GM18868 (cell line): ENCODE results near the gene IFNGR2.
"Not testable (repeated sequence)": the region's sequence is repeated elsewhere in the genome, so short reads cannot be mapped to it uniquely, and the experiment has no call there.

Experiments
- ATAC-seq: cut with Tn5 transposase; IDR thresholded peaks from one replicate; pipeline ENCODE4 v1.9.1; 2021; ENCODE audit warnings: mild to moderate bottlenecking, moderate library complexity; ENCODE audit not compliant: unreplicated experiment

The IFNGR2 gene

DNA sequence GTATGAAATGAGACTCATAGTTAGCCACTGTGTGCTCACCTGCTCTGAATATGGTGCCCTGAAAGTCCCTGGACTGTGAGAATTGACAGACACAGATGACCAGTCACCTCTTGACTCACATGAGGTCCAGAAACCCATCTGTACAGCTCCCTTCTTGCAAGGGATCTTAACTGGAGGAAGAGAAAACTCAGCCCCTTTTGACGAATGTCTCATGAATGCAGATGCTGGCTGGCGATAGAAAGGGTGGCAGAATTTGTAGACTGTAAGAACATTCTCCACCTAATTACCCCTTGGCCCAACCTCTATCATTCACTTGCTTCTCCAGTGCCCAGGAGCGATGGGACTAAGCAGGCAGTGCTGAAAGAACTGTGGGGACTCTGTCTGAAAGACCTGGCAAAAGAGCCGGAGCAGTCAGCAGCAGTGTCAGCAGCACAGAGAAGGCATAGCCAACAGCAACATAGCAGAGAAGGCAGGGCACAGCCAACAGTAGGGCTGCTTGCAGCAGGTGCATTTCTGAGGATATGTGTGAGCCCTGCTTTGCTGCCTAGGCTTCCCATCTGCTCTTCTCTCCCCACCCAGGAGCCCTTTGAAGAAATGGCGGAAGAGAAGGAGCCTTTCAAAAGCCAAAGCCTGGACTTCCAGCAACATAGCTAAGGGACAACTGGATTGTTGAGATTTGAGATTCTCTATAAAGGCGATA lies 25.8 kb upstream of the IFNGR2 start:
- no peak for ATAC-seq

GRCh38 chr21:33378081-33378480 lies 25.1 kb upstream of the IFNGR2 start:
- ATAC-seq, result no peak

GRCh38 chr21:33379934-33380333 lies 23.3 kb upstream of the IFNGR2 start:
- not testable (repeated sequence) for ATAC-seq

- peak; percentile 54 for ATAC-seq
Observed at GRCh38 chr21:33380483-33380998, 22.7 kb upstream of the IFNGR2 start.

- not testable (repeated sequence) for ATAC-seq
Observed at GRCh38 chr21:33381381-33381780, 21.8 kb upstream of the IFNGR2 start.

GRCh38 chr21:33383056-33383888 lies 19.9 kb upstream of the IFNGR2 start:
- ATAC-seq, result peak; percentile 82

DNA sequence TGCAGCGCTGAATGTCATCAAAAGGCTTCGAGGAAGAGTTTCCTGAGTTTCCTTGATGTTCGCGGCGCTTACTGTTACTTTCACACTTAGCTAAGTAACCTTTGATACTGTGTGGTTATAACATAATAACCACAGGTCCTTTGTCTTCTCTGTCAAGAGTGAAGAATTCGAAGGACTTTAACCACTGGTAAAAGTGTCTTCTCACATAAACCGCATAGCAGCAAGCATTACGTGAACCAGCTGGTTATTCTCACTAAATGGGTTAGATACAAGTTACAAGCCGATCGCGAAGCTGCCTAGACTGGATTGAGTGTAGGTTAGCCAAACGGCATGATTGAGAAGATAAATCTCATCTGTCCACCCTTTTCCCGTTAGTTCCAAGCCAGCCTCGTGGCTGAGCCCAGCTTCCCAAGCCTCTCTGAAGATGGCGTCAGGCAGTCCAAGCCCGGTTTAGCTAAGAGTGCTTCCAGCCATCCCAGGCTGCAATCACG lies 18.3 kb upstream of the IFNGR2 start:
- no peak for ATAC-seq

- ATAC-seq, result no peak
Observed at GRCh38 chr21:33386222-33386784, 16.9 kb upstream of the IFNGR2 start.

GRCh38 chr21:33387294-33387693 lies 15.9 kb upstream of the IFNGR2 start:
- ATAC-seq, result no peak

DNA sequence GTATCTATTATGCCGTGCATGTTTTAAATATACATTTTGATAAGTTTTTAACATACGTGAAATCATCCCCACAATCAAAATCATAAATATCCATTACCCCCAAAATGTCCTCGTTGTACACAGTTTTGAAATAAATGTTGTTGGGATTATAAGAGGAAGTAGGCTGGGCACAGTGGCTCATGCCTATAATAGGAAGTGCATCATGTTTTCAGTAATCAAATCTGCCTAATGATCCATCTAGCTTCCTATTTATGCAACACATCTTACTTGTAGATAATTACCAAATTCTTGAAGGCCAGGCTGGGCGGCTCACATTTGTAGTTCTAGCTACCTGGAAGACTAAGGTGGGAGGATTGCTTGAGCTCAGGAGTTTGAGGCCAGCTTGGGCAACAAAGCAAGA lies 15.0 kb upstream of the IFNGR2 start:
- no peak for ATAC-seq

GRCh38 chr21:33390479-33390878 lies 12.7 kb upstream of the IFNGR2 start:
- no peak for ATAC-seq

GRCh38 chr21:33391656-33392055 lies 11.6 kb upstream of the IFNGR2 start:
- no peak for ATAC-seq

DNA sequence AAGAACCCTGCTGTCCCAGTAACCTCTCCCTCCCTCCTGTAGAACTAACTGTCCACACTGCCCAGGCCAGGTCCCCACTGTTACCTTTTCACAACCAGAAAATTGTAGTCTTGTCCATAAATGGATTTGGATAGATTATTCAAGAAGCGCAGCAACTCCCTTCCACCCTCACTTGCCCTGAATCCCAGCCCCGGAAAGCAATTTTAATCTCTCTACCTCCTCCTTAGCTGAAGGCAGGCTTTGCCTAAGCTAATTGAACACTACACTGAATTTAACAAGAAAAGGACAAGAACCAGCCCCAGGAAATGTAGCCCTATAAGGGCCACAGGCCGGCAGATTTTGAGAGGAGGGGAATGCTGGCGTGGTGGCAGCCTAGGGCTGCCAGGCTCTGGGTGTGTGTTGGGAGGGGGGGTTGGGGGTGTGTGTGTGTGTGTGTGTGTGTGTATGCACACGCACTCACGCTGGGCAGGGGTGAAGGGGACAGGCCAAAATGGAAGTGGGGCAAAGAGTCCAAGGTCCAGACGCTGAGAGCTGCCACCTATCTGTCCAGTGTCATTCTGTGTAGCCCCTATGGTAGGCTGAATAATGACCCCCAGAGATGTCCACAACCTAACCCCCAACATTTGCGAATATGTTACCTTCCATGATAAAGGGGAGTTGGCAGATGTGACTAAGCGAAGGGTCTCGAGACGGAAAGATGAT lies 10.8 kb upstream of the IFNGR2 start:
- no peak for ATAC-seq

DNA sequence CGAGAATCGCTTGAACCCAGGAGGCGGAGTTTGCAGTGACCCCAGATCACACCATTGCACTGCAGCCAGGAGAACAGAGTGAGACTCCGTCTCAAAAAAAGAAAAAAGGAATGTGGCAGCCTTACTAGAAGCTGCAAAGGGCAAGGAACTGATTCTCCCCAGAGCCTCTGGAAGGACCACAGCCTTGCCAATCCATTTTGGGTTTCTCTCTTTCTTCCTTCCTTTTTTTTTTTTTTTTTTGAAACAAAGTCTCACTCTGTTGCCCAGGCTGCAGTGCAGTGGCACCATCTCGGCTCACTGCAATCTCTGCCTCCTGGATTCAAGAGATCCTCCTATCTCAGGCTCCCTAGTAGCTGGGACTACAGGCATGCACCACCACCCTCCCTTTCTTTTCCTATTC lies 9.9 kb upstream of the IFNGR2 start:
- ATAC-seq, result no peak

DNA sequence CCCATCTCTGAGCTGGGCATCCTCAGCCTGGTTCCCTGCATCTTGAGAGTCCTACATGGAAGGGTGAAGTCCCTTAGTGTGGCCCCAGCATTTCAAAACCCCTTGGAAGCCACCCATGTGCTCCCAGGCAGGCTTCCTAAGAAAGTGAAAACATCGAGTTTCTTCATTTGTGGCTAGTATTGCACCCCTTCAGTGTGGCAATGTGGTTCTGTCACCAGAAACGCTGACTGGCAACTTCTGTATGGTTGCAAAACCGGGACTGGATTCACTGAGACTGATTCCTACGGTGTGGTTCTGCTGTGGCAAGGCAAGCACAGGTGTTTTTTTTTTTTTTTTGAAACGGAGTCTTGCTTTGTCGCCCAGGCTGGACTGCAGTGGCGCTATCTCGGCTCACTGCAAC lies 9.0 kb upstream of the IFNGR2 start:
- ATAC-seq, result no peak

- no peak for ATAC-seq
Observed at GRCh38 chr21:33395891-33396331, 7.3 kb upstream of the IFNGR2 start.

DNA sequence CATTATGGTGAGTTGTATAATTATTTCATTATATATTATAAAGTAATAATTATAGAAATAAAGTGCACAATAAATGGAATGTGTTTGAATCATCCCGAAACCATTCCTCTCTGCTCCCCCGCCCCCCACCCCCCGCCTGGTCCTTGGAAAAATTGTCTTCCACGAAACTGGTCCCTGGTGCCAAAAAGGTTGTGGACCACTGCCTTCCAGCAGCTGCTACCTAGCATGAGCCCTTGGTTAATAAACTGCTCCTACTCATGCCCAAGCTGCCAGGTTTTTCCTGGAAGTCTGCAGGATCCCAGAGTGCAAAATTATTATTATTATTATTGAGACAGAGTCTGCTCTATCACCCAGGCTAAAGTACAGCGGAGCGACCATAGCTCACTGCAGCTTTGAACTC lies 6.8 kb upstream of the IFNGR2 start:
- ATAC-seq, result no peak

GRCh38 chr21:33396951-33397350 lies 6.3 kb upstream of the IFNGR2 start:
- no peak for ATAC-seq

- no peak for ATAC-seq
Observed at GRCh38 chr21:33397717-33398116, 5.5 kb upstream of the IFNGR2 start.

DNA sequence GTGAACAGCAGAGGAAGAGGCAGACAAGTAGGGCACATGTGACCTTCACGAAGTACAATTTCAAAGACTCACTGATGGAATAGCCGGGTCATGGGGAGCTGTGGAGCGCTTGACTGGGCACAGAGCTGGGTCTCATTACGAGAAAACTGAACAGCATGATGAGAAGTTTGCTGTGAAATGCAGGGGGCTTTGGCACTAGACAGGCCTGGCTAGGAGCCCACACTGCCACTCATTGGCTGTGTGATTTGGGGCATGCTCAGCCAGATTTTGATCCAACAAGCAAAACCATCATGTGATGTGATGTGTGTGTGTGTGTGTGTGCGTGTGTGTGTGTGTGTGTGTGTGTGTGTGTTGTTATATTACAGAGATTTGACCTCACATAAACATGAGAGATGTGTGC lies 4.9 kb upstream of the IFNGR2 start:
- ATAC-seq, result no peak

GRCh38 chr21:33401630-33401992 lies 1.6 kb upstream of the IFNGR2 start:
- no peak for ATAC-seq
